ENCODE measurements around the gene MBNL2.

GRCh38 chr13:97262058-97262457 is 39.9 kb downstream of the MBNL2 start:
- no peak for TF ChIP-seq CTCF (IDR thresholded peaks at IDR 0.05; ENCODE audit: poor library complexity)
- no peak for TF ChIP-seq EZH2 (IDR thresholded peaks at IDR 0.05; ENCODE audit: borderline replicate concordance)
